Common myeloid progenitor, CD34-positive (primary cell): ENCODE measurements around the gene UBXN1. TPM values are rescaled to one million over a fixed set of nuclear protein-coding genes. Genes with fewer than 3 reads are reported as not detected.

Source experiments
- CTCF ChIA-PET: fragments of 350-600 bp; sonication (Branson Sonifier 250); formaldehyde crosslinking; loops from one replicate; lab custom pipeline; 2021; ENCODE audit warnings: antibody characterized with exemption; lab: Charles Lee
- POLR2A ChIA-PET: fragments of 350-600 bp; sonication (Branson Sonifier 250); formaldehyde crosslinking; loops from one replicate; lab custom pipeline; 2021; ENCODE audit warnings: antibody characterized with exemption; lab: Charles Lee
- DNase-seq, 3 donors: peaks; one replicate each; pipeline versions ENCODE4 v3.0.0 to v3.0.0-alpha.2; 2013
- H3K27ac ChIP-seq, 2 experiments: 1 replicate in 1 of 2; 2 replicates in 1 of 2; pipeline ENCODE4 v1.7.0; 2013; ENCODE audit warnings: inconsistent platforms in 2 of 2, low read length in 2 of 2, mild to moderate bottlenecking in 2 of 2, low read depth in 1 of 2, moderate library complexity in 1 of 2; ENCODE audit not compliant: severe bottlenecking in 2 of 2, insufficient read depth in 1 of 2, poor library complexity in 1 of 2
- H3K27me3 ChIP-seq, 5 experiments: replicated peaks in 2 of 5; 1 replicate in 3 of 5; 2 replicates in 2 of 5; pipeline versions ENCODE4 v1.6.1 to v1.7.0; 2013; ENCODE audit warnings: low read length in 4 of 5, mild to moderate bottlenecking in 2 of 5, moderate library complexity in 2 of 5, inconsistent platforms in 1 of 5; ENCODE audit not compliant: insufficient read depth in 5 of 5, control insufficient read depth in 4 of 5
- H3K36me3 ChIP-seq, 4 experiments: 1 replicate in 2 of 4; 2 replicates in 2 of 4; pipeline versions ENCODE4 v1.6.1 to v1.7.0; 2013; ENCODE audit warnings: low read length in 3 of 4, control low read depth in 1 of 4, mild to moderate bottlenecking in 1 of 4; ENCODE audit not compliant: control insufficient read depth in 4 of 4, insufficient read depth in 4 of 4
- H3K4me1 ChIP-seq, 4 experiments: 1 replicate in 3 of 4; 2 replicates in 1 of 4; pipeline versions ENCODE4 v1.6.1 to v1.7.1; 2013; ENCODE audit warnings: low read length in 3 of 4, mild to moderate bottlenecking in 3 of 4, control low read depth in 1 of 4, inconsistent platforms in 1 of 4, moderate library complexity in 1 of 4; ENCODE audit not compliant: control insufficient read depth in 4 of 4, insufficient read depth in 4 of 4; ENCODE audit errors: control extremely low read depth in 1 of 4
- H3K4me3 ChIP-seq, 7 experiments: 1 replicate in 4 of 7; 2 replicates in 3 of 7; pipeline versions ENCODE4 v1.5.1 to v1.7.0; 2013; ENCODE audit warnings: mild to moderate bottlenecking in 7 of 7, low read length in 6 of 7, moderate library complexity in 6 of 7, inconsistent platforms in 2 of 7, low read depth in 2 of 7, control low read depth in 1 of 7; ENCODE audit not compliant: insufficient read depth in 4 of 7, control insufficient read depth in 1 of 7; ENCODE audit errors: extremely low read depth in 1 of 7
- H3K9me3 ChIP-seq, 5 experiments: 1 replicate in 4 of 5; 2 replicates in 1 of 5; pipeline versions ENCODE4 v1.6.1 to v1.7.1; 2013; ENCODE audit warnings: low read length in 4 of 5, mild to moderate bottlenecking in 2 of 5, inconsistent platforms in 1 of 5, low read depth in 1 of 5, moderate library complexity in 1 of 5; ENCODE audit not compliant: control insufficient read depth in 4 of 5, insufficient read depth in 2 of 5; ENCODE audit errors: control extremely low read depth in 1 of 5
- WGBS: methylation state at CpG from one replicate; pipeline ENCODE4 v1.1.5; 2013; ENCODE audit not compliant: insufficient coverage; 5-methylcytosine and 5-hydroxymethylcytosine counted together
- polyA plus RNA-seq: library from polyadenylated mRNA; unstranded; fragments of 120-200 nt; gene quantifications from one replicate; pipeline ENCODE4 v1.2.1, GENCODE V29; 2013

Gene UBXN1
- polyA plus RNA-seq, result 152 TPM

GRCh38 chr11:62678770-62679696 lies at the start of gene UBXN1:
Gene UBXN1 (minus strand): TSS chr11:62679073. CDS start chr11:62678923, 150 bp downstream.
- ChIA-PET CTCF (interaction anchor here (1.8 to 3.3 kb wide), 6 partner anchors 11 to 32 kb away, joined by 4 to 98 read pairs (median 16); partner anchors contain the start of genes BSCL2, C11orf98, CSKMT and GNG3), POLR2A (interaction anchor here (0.6 to 1.7 kb wide), 2 partner anchors 21 to 88 kb away, joined by 3 to 6 read pairs; partner anchors contain the start of gene TUT1)
- peak within 1 kb of the TSS; percentile 93 to 96 for H3K27ac ChIP-seq
- DNase-seq, result peak; percentile 90 to 92 (median 90)
- H3K27me3 ChIP-seq, result no peaks in the 10 kb centered on the region
- WGBS, result 2% methylated on average over 39 of the region's 55 CpGs
- H3K9me3 ChIP-seq, result no peaks in the 10 kb centered on the region
- H3K36me3 ChIP-seq, result peaks cover 2 to 25% (median 21%) of the 10 kb centered on the region in 4 experiments
- peaks cover 2 to 26% (median 16%) of the 10 kb centered on the region in 4 experiments for H3K4me1 ChIP-seq
- peak within 1 kb of the TSS; percentile 71 to 96 (median 90) for H3K4me3 ChIP-seq

GRCh38 chr11:62728171-62728988 lies 49.5 kb upstream of the UBXN1 start, which contains the start of gene TTC9C:
Gene TTC9C (plus strand): TSS chr11:62728486. CDS start chr11:62728849, 363 bp downstream.
- Histone ChIP-seq H3K9me3 (no peaks in the 10 kb centered on the region), H3K4me3 (peak within 1 kb of the TSS; percentile 83 to 100 (median 89)), H3K27me3 (no peaks in the 10 kb centered on the region), H3K36me3 (peaks cover 2 to 32% (median 12%) of the 10 kb centered on the region in 4 experiments), H3K27ac (peak within 1 kb of the TSS; percentile 84 to 95), H3K4me1 (peaks cover 23 to 47% (median 41%) of the 10 kb centered on the region in 4 experiments)
- ChIA-PET POLR2A (interaction anchor here (0.7 to 3.8 kb wide), 14 partner anchors 19 to 176 kb away, joined by 3 to 22 read pairs (median 4); partner anchors contain the start of genes INTS5, LBHD1, NXF1 and POLR2G), CTCF (interaction anchor here (0.6 to 5.4 kb wide), 4 partner anchors 38 to 159 kb away, joined by 3 to 22 read pairs (median 3); partner anchors contain the start of gene TMEM179B)
- DNase-seq, result peak; percentile 87 to 94 (median 92)
- WGBS, result 1% methylated on average over 15 of the region's 29 CpGs

- H3K9me3 ChIP-seq, result no peaks in the 10 kb centered on the region
- H3K27me3 ChIP-seq, result no peaks in the 10 kb centered on the region
- CTCF ChIA-PET, result interaction anchor here (0.8 to 5.4 kb wide), 6 partner anchors 9 to 60 kb away, joined by 3 to 22 read pairs (median 3); partner anchors contain the start of genes TMEM179B and ZBTB3
- 0% methylated on average over 9 of the region's 20 CpGs for WGBS
- DNase-seq, result peak; percentile 98
- peaks cover 2 to 31% (median 13%) of the 10 kb centered on the region in 4 experiments for H3K36me3 ChIP-seq
- H3K4me3 ChIP-seq, result peak overlapping the region; percentile 83 to 100 (median 89)
- peak overlapping the region; percentile 84 to 95 for H3K27ac ChIP-seq
- POLR2A ChIA-PET, result interaction anchor here (0.6 to 3.8 kb wide), 19 partner anchors 15 to 331 kb away, joined by 3 to 22 read pairs (median 4); partner anchors contain the start of genes INTS5, LBHD1, NXF1 and POLR2G
- H3K4me1 ChIP-seq, result peaks cover 23 to 47% (median 41%) of the 10 kb centered on the region in 4 experiments
Measured at GRCh38 chr11:62727872-62728170, 48.9 kb upstream of the UBXN1 start.

- Histone ChIP-seq H3K27me3 (no peaks in the 10 kb centered on the region), H3K27ac (peak within 1 kb of the TSS; percentile 84 to 95), H3K4me1 (peaks cover 23 to 47% (median 41%) of the 10 kb centered on the region in 4 experiments), H3K36me3 (peaks cover 5 to 36% (median 18%) of the 10 kb centered on the region in 4 experiments), H3K4me3 (peak within 1 kb of the TSS; percentile 83 to 100 (median 89)), H3K9me3 (no peaks in the 10 kb centered on the region)
- POLR2A ChIA-PET, result interaction anchor here (0.6 to 3.8 kb wide), 20 partner anchors 11 to 331 kb away, joined by 3 to 22 read pairs (median 4); partner anchors contain the start of genes INTS5, LBHD1, NXF1 and POLR2G
- 0% methylated on average over 42 of the region's 72 CpGs for WGBS
- CTCF ChIA-PET, result interaction anchor here (0.6 to 1.7 kb wide), 9 partner anchors 9 to 51 kb away, joined by 3 to 5 read pairs (median 3); partner anchors contain the start of gene ZBTB3
- peak; percentile 100 for DNase-seq
Measured at GRCh38 chr11:62727165-62727871, 48.4 kb upstream of the UBXN1 start, which contains the start of gene HNRNPUL2. Gene HNRNPUL2 (minus strand): TSS chr11:62727457. CDS start chr11:62727156, 301 bp downstream.

GRCh38 chr11:62726915-62727164 lies 48.0 kb upstream of the UBXN1 start:
- peaks cover 7 to 41% (median 22%) of the 10 kb centered on the region in 4 experiments for H3K36me3 ChIP-seq
- ChIA-PET POLR2A (interaction anchor here (0.7 to 3.8 kb wide), 9 partner anchors 11 to 127 kb away, joined by 3 to 22 read pairs (median 6); partner anchors contain the start of genes STX5 and TMEM223), CTCF (interaction anchor here (0.6 to 1.7 kb wide), 8 partner anchors 9 to 50 kb away, joined by 3 to 5 read pairs (median 3); partner anchors contain the start of gene ZBTB3)
- no peaks in the 10 kb centered on the region for H3K27me3 ChIP-seq
- H3K27ac ChIP-seq, result peak overlapping the region; percentile 69 to 95
- DNase-seq, result no peak
- WGBS, result 0% methylated on average over 25 of the region's 37 CpGs
- peak overlapping the region; percentile 83 to 100 (median 89) for H3K4me3 ChIP-seq
- no peaks in the 10 kb centered on the region for H3K9me3 ChIP-seq
- peaks cover 23 to 47% (median 41%) of the 10 kb centered on the region in 4 experiments for H3K4me1 ChIP-seq
